MM.1S (cell line): Measurements from ENCODE around the gene PIGS.

ENCODE experiments used
- EZH2 ChIP-seq: fragments of 300-600 bp; sonication (generic); optimal IDR thresholded peaks from 2 replicates; pipeline ENCODE3; 2017; ENCODE audit warnings: low read depth, mild to moderate bottlenecking, antibody characterized with exemption, low read length, mixed read lengths
- EZH2phosphoT487 ChIP-seq: fragments of 300-600 bp; sonication (generic); IDR thresholded peaks from 2 replicates; pipeline ENCODE4 v1.6.1; 2018; ENCODE audit warnings: antibody characterized with exemption, low read length
- TF ChIP-seq, protein P1 (sequence below): fragments of 300-600 bp; sonication (generic); IDR thresholded peaks from 2 replicates; pipeline ENCODE4 v1.5.1; 2016; ENCODE audit warnings: antibody characterized with exemption, low read length, mixed read lengths

GRCh38 chr17:28506763-28507487, 64.4 kb downstream of the PIGS start:
- TF ChIP-seq, protein P1, sequence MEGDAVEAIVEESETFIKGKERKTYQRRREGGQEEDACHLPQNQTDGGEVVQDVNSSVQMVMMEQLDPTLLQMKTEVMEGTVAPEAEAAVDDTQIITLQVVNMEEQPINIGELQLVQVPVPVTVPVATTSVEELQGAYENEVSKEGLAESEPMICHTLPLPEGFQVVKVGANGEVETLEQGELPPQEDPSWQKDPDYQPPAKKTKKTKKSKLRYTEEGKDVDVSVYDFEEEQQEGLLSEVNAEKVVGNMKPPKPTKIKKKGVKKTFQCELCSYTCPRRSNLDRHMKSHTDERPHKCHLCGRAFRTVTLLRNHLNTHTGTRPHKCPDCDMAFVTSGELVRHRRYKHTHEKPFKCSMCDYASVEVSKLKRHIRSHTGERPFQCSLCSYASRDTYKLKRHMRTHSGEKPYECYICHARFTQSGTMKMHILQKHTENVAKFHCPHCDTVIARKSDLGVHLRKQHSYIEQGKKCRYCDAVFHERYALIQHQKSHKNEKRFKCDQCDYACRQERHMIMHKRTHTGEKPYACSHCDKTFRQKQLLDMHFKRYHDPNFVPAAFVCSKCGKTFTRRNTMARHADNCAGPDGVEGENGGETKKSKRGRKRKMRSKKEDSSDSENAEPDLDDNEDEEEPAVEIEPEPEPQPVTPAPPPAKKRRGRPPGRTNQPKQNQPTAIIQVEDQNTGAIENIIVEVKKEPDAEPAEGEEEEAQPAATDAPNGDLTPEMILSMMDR = no peak
- TF ChIP-seq EZH2 (no peak), EZH2phosphoT487 (no peak)
